CD4-positive, alpha-beta T cell treated with Interleukin-10 for 1 hour (primary cell): ENCODE data around the gene HEXA.
A peak's percentile ranks its signal among the peaks of the same experiment; 100 is the strongest.

Experiments
- DNase-seq: peaks from one replicate; pipeline ENCODE4 v3.0.0-alpha.2; 2020

Gene HEXA

GRCh38 chr15:72372361-72372760 is 3.5 kb downstream of the HEXA start:
- DNase-seq = no peak

- DNase-seq = no peak
Observed at GRCh38 chr15:72369964-72370363, 5.8 kb downstream of the HEXA start.

- no peak for DNase-seq
Observed at GRCh38 chr15:72368899-72369298, 6.9 kb downstream of the HEXA start.

GRCh38 chr15:72368325-72368724 is 7.5 kb downstream of the HEXA start:
- no peak for DNase-seq

DNA sequence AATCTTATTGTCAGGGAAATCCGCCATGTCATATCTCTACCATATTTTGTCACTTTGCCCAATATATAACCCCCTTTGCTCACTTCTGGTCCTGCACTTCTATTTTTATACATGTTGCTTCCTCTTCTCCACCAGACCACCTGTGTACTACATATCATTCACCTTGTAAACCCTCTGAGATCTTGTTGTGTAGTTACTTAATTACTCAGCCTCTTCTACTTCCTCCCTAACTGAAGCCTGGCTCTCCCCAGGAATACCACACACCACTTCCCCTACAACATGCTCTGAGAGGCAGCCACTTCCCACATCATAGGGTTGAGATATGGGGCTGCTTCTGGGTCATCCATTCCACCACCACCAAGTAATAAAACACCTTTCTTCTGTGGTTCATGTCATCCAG is 10.0 kb downstream of the HEXA start:
- peak; percentile 28 for DNase-seq

DNA sequence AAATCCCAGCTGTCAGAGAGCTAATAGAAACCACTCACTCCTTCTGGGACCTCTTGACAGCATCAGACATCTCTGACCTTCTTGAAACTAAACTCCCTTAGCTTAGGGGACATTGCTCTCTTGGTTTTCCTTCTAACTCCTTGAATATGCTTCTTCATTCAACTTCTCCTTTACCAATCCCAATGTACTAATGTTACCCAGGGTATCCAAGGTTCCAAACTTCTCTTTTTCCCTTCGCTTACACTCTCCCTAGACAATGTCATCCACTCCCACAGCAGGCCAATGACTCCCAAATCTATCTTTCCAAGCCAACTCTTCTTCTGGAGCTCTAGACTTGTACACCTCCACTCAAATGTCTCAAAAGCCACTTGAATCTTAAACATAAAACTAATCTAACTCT is 14.6 kb downstream of the HEXA start:
- no peak for DNase-seq

DNA sequence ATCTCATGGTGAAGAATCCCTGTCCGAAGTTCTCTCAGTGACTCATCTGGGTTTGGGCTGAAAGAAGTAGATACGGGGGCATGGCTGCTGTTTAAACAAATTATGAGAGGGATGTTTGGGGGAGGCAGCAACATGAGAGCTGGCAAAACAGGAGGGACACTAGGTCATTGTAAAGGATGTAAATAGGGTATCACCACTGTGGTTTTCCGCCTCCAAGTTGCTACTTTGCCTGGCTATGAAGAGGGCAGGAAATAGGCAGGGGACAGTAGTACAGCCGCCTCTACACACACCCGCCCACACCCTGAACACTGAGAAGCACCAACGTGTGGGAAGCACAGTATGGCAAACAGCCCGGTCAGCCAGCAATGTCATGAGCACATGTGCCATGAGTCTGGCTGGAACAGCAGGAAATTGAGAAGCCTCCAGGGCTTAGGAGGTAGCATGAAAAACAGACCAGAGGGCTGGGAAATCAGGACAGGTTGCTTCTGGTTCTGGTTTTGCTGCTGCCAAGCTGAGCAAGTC is 17.1 kb downstream of the HEXA start:
- no peak for DNase-seq

DNA sequence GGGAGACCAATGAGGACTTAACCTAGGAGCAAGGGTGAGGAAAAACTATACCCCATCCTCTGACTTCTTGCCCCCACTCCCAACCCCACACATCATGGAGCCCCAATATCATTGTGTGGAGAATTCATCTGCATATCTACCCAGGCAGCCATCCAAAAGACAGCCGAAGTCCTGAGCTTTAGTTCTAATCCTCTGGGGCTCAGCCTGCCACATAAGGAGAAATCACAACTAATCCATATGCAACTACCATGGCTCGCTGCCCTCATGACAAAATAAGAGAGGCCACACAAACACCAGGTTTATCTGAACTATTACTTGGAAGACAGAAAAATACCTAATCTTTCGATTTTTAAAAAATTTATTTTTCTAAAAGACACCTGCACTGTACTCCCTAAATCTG is 17.7 kb downstream of the HEXA start:
- DNase-seq = no peak

- no peak for DNase-seq
Observed at GRCh38 chr15:72354496-72354895, 21.3 kb downstream of the HEXA start.

DNA sequence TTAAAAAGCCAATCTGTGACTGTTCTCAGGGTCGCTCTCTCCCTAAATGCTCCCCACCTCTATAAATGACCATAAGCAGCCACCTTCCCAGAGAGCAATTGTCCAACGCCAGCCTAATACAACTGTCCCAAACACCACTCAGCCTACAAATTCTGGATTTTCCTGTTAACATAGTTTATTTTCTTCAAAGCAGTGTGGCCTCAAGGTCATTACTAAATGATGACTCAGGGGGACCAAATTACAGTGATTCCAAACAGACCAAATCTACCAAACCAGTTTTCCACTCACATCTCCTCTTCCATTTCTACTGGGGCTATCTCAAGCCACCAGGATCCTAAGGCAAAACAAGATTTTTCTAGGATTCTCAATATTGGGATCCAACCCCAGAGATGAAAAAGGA is 22.5 kb downstream of the HEXA start:
- no peak for DNase-seq

- DNase-seq = no peak
Observed at GRCh38 chr15:72345806-72346205, 30.0 kb downstream of the HEXA start.

DNA sequence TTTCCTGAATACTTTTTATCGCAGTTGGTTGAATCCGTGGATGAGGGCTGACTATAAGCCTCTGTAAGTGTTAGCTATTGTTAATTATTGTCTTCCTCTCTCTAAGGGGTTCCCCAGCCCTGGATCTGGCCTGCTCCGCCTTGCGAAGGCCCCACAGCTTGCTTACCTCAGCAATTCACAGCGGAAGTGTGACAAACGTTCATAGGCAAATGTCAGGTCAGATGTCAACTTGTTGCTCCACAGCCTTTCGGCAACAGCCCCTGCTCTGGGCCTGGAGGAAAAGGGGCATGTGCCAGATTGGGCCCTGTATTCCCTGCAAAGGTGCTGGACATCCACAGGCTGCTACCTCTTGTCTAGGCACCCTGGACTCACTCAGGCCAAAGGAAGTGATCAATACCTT is 30.5 kb downstream of the HEXA start:
- DNase-seq = no peak

- no peak for DNase-seq
Observed at GRCh38 chr15:72344602-72345001, 31.2 kb downstream of the HEXA start.

GRCh38 chr15:72342385-72342784 is 33.4 kb downstream of the HEXA start:
- peak; percentile 42 for DNase-seq

GRCh38 chr15:72341361-72341760 is 34.5 kb downstream of the HEXA start:
- no peak for DNase-seq

- no peak for DNase-seq
Observed at GRCh38 chr15:72340366-72340765, 35.4 kb downstream of the HEXA start.

- DNase-seq = no peak
Observed at GRCh38 chr15:72339777-72340177, 36.0 kb downstream of the HEXA start.

GRCh38 chr15:72338617-72339321 is 37.0 kb downstream of the HEXA start:
- no peak for DNase-seq

DNA sequence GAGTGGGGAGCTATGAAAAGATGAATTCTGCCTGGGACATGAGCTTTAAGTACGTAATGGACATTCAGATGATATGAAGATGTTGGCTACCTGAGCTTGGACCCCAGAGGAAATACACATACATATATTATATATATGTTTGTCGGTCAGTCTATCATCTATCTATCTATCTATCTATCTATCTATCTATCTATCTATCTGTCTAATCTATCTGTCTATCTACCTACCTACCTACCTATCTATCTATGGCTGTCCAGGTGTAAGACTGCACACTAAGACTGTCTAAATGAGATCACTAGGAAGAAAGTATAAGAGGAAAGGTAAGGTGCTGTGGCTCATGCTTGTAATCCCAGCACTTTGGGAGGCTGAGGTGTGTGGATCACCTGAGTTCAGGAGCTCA is 37.7 kb downstream of the HEXA start:
- no peak for DNase-seq

- DNase-seq = no peak
Observed at GRCh38 chr15:72334842-72335241, 41.0 kb downstream of the HEXA start.

DNA sequence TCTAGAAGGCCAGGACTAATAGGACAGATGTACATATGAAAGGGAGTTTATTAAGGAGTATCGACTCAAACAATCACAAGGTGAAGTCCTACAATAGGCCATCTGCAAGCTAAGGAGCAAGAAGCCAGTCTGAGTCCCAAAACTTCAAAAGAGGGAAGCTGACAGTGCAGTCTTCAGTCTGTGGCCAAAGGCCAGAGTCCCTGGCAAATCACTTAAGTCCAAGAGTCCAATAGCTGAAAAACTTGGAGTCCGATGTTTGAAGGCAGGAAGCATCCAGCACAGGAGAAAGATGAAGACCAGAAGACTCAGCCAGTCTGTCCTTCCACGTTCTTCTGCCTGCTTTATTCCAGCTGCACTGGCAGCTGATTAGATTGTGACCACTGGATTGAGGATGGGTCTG is 44.8 kb downstream of the HEXA start:
- DNase-seq = no peak

DNA sequence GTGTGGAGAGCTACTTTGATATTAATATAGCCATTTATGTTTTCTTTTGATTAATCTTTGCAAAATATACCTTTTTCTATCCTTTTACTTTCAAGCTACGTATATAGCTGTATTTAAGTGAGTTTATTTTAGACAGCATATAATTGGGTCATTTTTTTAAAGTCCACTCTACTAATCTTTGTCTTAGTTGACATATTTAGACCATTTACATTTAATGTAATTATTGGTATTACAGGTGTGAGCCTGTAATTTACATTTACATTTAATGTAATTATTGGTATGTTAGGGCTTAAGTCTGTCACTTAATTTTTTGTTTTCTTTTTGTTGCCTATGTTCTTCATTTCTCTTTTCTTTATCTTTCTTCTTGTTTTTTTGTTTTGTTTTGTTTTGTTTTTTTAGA is 52.1 kb downstream of the HEXA start:
- no peak for DNase-seq

DNA sequence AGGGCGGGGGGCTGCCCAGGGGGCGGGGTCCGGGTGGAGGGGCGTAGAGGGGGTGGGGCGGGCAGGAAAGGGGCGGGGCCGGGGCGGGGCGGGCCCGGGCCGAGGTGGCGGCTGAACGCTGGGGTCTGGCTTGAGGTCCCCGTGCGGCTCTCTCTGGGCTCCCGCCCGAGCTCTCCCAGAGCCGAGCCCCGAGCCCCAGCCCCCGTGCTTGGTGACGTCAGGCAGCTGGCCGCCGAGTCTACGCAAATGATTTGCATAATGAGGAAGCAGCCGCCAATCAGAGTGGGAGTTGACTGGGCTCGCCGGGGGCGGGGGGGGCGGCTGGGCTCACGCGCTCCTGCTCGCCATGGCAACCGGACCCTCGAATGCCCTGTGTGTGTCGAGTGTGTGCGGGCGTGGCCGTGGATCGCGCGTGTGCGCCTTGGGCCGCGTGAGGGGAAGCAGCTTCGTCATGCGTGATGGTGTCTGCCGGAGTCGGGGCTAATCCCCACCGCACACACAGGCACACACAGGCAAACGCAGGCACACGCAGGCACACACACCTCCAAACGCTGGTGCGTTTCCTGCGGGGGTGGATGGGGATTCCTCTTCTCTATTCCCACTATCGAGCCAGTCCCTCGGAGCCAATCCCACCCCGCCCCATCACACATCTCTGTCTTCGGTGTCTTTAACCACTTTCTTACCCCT is 55.7 kb downstream of the HEXA start, which contains the start of gene CELF6:
Gene CELF6, minus strand, starts transcription at position 173 of the 687 bp plus-strand sequence. CDS start 283 bp downstream, outside the sequence.
- peak; percentile 87 for DNase-seq

DNA sequence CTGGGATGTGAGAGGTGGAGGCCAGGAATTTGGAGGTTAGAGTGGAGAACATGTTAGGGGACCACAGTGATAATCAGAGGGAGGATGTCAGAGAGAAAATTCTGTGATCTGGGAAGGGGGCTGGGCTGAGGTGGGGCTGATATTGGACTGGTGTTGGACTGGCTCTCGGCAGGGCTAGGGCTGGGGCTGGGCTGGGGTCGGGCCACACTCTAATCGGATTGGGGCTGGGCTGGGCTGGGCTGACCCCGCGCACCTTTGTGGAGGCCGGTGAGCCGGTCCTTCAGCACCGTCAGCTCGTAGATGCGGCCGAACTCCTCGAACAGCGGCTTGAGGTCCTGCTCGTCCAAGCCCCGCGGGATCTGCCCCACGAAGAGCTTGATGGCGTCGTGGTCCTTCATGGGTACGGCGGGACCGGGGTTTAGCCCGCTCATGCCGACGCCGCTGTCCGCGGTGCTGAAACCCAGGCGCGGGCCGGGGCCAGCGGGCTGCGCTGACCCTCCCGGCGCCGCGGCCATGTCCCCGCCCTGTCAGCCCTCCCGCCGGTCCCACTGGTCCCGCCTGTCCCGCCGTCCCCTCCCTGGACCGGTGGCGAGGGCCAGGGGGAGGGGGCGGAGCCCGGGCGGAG is 56.3 kb downstream of the HEXA start:
- DNase-seq = peak; percentile 50
